ENCODE data around the gene BCL11B.
"Not testable (repeated sequence)": the region's sequence is repeated elsewhere in the genome, so short reads cannot be mapped to it uniquely, and the experiment has no call there.

Gene BCL11B

DNA sequence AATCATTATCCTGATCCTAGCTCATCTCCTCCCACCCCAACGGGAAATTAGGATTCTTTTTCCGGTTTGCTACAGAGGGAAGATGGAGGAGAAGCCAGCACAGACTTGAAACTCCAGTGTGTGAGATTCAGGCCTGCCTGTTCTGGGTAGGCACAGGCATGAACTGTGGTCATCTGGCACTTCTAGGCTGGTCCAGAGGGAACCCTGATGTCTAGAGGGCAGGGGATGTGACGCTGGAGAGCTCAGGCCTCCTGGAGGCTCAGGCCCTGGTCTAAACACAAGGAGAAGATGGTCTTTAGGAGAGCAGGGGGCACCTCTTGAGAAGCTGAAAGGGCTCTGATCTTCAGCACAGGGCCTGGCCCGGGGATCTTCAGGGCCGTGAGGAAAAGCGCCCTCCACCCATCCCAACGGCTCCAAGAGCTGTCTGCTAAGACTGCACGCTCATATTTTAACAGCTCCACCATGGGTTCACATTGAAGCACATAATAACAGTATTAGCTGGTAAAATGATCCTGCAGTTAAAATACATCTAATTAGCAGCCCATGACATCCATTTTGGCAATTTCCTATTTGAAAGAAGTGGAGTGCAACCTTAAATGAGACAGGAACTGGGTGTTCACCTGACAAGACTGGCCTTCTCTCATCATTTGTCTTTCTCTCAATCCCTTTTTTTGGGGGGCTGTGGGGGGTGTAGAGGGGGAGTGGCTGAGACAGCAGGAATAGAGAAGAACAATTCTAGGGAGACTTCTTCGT is 35.4 kb downstream of the BCL11B start:
- DNase-seq = no peak

DNA sequence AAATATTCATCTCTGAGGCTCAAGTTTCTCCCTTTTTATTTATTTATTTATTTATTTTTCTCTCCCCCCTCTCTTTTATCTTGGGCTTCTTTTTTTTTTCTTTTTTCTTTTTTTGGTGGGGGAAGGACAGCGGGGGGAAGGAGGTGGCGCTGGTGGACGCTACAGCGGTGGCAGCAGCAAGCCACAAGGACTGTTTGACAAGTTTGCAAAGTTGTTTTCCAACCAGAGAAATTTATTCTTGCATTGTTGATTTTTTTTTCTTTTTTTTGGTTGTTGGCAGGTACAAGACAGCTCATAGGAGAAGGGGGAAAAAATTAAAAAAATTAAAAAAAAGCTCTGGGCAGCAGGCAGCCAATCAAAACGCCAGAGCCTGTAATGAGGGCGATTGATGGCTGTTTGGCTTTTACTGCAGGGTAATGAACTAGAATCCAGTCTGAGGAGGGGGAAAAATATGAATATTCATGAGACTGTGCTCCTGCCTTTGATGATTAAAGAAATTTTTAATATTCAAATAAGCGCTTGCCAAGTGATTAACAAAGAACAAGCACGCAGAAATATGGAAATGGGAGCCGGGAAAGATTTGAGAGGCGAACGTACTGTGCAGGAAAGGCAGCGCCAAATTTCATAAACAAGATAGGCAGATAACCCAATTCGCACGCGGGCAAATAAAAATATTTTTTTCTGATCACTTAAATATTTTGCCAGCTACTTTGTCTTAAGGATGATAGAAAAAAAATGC is 36.2 kb downstream of the BCL11B start:
- no peak for DNase-seq

DNA sequence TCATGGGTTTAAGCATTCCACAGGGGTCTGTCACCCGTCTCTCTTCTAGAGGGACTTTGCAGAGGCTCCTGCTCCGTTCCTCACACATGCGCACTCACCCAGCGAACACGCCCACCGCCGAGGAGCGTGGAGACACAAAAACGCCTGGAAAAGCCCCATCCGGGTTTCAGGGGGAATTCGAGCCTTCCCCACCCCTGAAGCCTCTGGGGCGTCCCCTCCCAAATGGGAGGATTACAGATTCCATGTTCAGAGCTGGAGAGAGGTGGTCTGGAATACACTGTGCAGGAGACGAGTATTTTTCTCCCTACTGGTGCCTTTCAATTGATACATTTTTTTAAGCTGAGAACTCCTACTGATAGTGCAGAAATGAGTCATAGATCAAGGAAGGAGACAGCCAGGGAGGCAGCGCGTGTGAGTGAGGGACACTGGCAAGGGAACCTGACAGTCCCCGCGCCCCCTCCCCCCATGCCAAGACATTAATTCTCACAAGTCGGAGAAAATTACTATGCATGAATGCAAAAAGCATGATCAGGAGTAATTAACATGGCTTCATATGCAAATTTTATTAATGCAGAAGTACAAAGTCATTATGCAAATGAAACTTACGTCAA is 36.9 kb downstream of the BCL11B start:
- no peak for DNase-seq

DNA sequence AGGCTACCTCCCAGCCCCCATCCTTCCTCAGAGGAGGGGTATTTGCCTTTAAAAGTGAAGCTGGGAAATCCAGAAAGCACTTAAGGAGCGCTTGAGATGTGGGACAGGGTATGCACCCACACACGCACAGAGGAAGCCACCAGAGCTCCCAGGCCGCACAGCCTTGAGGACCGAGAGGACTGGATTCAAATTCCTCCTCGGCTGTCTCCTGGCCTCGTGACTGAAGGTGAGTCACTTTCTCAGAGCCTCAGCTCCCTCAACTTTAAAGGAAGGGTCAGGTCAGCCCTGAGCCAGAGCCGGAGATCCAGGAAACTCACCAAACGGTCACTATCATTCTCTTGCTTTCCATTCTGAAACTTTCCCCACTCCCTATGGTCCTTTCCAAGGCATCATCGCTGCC is 37.6 kb downstream of the BCL11B start:
- DNase-seq = no peak

DNA sequence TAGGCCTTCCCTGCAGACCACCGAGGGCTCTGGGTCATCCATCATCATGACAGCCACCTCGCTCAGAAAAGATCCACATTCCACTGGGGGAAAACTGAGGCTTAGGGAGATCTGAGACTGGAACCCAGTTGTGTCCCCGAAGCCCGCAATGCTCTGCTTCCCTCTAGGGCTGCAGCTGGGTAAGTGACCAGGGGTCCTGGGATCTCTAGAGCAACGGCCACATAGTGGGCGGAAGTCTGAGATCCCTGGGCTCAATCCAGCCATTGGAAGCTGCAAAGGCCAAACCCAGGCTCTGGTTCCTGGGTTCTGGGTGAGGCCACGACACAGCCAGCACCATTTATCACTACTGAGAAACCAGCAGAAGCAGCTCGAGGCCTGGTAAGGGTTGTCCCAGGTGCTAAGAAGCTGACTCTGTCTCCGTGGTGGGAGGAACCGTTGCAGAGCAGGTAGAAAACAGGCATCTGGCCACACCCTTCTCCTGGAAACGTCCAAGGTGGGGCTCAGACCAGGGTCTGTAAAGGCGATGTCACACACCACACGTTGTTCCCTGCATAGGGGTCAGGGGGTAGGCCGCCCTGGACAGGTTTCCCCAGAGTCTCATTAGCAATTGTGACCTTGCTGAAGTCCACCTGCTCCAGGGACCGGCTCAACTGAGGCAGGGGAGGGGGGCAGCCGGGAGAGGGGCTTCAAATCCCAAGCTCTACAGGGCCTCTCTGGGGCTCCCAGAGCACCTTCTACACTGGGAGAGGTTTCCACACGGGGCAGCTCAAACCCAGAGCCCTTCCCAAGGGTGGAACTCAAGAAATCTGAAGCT is 38.6 kb downstream of the BCL11B start:
- no peak for DNase-seq

- no peak for DNase-seq
Observed at GRCh38 chr14:99232714-99233214, 39.2 kb downstream of the BCL11B start.

DNA sequence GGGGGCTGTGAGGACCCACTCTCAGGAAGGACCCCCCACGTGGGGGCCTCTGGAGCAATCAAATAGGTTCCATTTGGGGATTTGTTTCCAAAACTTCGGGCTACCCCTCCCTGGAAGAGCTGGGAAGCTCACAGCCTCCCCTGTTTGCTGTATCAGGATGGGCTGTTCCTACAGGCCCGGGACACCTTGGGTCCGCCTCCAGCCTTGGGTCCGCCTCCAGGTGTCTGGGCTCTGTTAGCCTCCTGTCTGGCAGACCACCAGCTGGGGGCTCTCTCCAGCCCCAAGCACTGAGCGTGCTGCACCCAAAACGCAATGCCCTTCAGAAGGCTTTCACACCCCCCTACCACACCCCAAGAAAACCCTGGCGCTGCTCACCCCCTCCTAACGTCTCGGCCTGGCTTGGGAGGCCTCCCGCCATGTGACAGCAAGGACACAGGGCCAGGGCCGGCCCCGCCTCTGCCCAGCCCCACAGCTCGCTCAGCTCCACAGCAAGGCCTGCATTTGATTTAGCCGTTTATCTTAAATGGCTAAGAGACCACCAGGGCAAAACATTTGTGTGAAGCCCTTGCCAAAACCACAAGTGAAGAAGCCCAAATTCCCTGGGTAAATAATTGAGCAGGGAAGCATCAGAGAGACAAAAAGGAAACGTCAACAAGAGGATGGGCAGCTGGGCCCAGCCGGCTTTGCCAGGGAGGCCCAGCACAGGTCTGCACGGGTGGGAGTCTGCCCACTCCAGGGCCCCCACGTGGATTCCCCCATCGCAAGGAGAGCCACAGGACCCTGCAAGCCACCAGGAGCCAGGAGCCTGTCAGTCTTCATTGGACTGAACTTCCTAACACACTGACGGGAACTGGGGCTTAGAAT is 39.9 kb downstream of the BCL11B start:
- no peak for DNase-seq

DNA sequence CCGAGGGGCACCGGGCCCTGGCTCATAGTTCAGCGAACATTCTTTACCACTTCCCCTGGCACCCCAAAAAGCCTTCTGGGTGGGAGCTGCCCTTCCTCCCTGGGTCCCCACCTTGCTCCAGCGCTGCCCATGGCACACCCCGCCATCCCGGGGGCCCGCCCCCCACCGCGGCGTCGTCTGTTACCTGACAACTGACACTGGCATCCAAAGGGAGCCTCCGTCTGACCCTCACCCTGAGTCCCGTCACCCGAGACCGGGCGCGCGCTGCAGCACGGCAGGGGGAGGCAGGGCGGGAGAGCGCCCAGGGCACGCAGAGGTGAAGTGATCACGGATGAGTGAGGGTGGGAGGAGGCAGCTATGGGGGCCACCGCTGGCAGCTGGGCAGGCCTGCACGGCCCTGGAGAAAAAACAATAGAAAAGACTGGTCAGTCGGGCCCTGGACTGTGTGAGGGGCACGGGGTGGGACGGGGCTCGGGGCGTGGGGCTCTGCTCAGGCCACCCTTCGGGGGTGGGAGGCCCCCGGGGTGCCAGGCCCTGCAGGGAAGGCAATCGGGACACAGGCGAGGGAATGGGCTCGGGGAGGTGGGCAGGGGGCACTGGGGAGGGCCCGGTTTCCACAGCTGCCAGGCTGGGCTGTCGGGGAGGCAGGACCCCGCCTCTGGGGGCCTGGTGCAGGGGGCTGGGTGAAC is 40.7 kb downstream of the BCL11B start:
- no peak for DNase-seq

DNA sequence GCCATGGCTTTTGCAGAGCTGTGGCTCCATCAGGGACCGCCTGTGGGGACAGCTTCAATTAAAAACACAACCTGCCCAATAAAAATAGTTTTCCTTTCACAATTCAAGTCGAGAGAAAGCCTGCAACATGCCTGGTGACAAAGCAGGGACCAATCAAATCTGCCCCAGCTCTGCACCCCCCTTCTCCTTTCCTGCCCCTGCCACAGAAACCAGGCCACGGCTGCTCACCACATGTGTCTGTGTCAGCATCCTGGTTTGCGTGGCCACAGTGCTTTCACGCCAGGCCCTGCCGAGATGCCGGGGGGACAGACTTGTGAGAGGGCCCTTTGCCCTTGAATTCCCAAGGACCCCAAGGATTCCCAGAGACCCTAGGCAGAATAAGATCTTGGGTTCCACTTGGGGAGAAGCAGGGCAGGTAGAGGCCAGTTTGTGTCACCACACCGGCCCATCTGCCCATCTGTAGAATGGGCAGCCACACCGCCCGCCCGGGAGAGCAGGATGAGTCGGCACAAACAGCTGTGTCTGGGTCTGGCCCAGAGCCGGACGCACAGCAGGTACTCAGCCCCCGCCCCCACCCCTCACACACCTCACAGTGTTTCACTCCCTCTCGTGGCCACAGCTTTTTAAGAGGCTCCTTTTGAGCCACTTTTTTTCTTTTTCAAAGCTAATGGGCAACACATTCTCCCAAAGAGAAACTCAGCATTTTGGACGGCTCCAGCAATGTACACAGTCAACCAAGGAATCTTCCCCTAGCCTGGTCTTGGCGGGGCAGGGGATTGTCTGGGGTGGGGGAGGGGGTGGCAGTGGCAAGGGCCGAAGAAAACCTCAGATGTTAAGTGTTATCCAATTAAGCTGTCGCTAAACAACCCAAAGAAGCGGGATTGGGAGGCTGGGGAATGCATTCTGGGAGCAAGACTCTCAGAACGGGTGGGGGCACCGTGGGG is 41.5 kb downstream of the BCL11B start:
- peak; percentile 82 for DNase-seq

DNA sequence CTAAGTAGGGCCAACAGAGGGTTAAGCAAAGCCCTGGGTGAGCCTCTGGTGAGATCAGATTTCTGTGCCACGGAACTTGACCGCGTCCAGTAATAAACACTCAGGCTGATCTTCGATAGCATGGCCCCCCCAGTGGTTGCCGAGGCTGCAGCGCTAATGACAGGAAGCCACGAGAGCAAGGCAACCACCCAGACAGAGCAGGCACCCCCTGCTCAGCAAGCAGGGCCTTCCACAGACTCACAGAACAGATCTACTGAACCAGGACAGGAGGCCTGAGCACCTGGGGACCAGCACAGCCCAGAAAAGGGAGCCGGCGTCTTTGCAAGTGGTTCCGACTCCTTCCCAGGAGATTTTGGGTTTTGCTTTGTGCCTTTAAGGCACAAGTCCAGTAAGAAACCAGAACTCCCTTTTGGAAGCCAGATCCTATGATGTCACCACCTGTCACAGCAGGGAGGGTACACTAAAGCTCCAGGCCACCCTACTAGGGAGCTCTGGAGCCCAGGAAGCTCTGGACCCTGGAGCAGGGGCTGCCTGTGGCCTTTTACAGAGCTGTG is 42.3 kb downstream of the BCL11B start:
- DNase-seq = no peak

GRCh38 chr14:99228760-99229159 is 43.2 kb downstream of the BCL11B start:
- DNase-seq = not testable (repeated sequence)

- no peak for DNase-seq
Observed at GRCh38 chr14:99226687-99227086, 45.3 kb downstream of the BCL11B start.

DNA sequence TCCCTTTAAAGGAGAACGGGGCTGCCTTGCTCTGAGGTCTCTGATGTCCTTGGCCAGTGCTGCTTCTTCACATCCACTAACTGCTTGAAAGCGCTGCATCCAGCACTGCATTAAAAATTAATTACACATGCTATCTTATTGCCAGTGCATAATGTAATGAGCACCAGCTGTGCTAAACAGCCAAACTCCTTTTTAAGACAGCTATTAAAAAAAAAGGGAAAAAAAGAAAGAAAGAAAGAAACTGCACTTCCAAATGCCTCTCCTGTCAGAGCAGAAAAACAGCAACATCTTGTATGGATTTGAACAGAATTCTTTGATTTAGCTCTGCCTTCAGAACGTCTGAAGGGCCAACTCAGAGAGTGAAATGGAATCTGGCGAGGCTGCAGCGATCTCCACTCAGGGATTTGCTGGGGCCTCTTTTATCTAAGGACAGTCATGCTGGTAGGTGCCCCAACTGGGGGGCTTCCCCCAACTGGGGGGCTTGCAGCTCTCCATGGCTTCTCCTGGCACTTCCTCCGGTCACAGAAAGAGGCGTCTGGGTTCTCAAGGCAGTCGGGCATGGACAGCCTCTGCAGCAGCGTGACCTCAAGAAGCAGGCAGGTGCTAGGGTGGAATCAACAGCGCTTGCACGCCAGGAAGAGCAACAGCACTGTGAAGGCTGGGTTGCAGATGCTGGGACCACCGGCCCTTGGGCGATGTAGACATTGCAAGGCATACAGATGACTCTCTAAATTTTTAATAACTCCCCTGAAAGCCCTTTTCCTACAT is 46.4 kb downstream of the BCL11B start:
- DNase-seq = no peak

DNA sequence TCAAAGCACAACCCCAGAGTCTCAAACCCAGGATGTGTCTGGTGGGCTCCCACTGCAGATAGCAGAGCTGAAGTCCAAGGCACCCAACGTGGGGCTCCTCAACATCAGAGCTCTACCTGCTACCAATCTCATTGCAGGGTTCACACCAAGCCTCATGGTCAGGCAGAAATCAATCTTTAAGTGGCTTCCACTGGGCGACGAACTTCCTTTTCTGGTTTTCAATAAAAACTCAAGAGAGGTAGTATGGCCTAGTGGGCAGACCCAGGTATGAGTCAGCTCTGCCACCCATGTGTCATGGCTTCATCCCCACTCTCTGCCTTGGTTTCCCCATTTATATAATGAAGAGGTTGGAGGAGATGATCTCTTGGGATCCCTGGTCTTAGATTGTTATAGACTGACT is 47.0 kb downstream of the BCL11B start:
- no peak for DNase-seq

GRCh38 chr14:99224116-99224910 is 47.7 kb downstream of the BCL11B start:
- no peak for DNase-seq

GRCh38 chr14:99221445-99221844 is 50.6 kb downstream of the BCL11B start:
- no peak for DNase-seq

GRCh38 chr14:99217066-99217955 is 54.7 kb downstream of the BCL11B start:
- no peak for DNase-seq
